ENCODE data around the gene ATP5F1B.
"Not testable (repeated sequence)": the region's sequence is repeated elsewhere in the genome, so short reads cannot be mapped to it uniquely, and the experiment has no call there.

Gene ATP5F1B

DNA sequence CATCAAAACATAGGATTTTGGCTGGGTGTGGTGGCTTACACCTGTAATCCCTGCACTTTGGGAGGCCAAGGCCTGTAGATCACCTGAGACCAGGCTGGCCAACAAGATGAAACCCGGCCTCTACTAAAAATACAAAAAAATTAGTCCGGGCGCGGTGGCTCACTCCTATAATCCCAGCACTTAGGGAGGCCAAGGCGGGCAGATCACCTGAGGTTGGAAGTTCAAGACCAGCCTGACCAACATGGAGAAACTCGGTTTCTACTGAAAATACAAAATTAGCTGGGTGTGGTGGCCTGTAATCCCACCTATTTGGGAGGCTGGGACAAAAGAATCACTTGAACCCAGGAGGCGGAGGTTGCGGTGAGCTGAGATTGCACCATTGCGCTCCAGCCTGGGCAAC is 2.2 kb upstream of the ATP5F1B start:
- DNase-seq (ENCODE audit: low read depth in 2 of 2), result not testable (repeated sequence)

DNA sequence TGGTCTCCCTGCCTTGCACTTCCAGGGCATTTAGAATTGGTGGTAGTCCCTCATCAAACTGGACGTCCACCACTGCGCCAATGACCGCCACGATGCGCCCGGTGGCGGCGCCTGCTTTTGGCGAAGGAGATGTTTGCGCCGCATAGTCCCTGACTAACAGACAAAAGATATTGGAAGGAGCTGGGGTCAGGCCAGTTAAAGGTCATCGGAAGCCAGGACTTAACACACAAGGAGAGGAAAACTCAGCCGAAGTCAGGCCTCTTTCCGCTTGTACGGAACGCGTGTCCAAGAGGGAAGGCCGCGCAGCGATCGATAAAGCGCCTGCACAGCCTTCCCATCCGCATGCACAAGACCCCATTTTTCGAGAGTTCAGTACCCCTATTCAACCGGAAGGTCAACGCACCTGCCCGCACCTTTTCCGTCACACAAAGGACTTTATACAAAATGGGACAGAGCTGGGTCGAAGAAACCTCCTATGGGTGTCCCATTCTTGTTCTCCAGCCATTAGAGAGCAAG is 525 bp downstream of the ATP5F1B start:
- no peak for DNase-seq (ENCODE audit: low read depth in 2 of 2)

DNA sequence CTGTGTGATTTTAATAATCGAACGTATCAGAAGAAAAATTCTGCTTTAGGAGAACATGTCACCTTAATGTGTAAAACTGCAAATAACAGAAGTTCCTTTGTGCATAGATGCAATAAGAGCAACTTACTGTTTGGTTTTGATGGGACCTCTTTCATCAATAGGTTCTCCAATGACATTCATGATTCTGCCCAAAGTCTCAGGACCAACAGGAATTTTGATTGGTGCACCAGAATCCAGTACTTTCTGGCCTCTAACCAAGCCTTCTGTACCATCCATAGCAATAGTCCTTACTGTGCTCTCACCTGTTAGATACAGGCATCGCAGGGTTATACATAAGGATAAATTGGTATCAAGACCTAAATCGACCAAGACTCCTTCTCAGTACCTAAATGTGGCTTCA is 1.1 kb downstream of the ATP5F1B start:
- DNase-seq (ENCODE audit: low read depth in 2 of 2), result no peak

DNA sequence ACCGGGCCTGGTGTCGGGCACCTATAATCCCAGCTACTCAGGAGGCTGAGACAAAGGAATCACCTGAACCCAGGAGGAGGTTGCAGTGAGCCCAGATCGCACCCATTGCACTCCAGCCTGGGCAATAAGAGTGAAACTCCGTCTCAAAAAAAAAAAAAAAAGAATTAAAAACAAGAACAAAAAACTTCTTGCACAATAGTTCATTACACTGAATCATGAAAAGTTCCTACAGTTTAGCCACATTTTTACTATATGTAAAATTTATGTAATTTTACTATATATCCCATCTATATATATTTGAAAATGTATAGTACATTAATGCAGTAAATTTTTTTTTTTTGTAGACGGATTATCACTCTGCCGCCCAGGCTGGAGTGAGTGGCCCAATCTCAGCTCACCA is 4.6 kb downstream of the ATP5F1B start:
- no peak for DNase-seq (ENCODE audit: low read depth in 2 of 2)

DNA sequence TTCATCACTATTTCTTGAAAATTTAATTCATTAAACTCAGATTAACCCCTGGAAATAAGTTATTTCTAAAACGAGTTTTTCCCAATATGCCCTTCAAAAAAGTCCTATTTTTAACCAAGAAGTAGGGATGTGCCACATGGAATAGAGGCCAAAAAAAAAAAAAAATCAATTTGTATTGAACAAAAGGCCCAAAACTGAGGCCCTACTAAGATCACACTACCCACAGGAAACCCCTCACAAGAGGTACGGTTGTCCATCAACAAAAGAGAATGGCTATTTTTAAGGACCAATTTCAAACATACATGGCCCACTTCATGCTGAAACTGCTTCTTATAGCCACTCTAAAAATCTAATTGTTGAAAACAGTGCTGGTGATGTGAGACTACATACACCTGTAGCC is 8.2 kb downstream of the ATP5F1B start:
- no peak for DNase-seq (ENCODE audit: low read depth in 2 of 2)

DNA sequence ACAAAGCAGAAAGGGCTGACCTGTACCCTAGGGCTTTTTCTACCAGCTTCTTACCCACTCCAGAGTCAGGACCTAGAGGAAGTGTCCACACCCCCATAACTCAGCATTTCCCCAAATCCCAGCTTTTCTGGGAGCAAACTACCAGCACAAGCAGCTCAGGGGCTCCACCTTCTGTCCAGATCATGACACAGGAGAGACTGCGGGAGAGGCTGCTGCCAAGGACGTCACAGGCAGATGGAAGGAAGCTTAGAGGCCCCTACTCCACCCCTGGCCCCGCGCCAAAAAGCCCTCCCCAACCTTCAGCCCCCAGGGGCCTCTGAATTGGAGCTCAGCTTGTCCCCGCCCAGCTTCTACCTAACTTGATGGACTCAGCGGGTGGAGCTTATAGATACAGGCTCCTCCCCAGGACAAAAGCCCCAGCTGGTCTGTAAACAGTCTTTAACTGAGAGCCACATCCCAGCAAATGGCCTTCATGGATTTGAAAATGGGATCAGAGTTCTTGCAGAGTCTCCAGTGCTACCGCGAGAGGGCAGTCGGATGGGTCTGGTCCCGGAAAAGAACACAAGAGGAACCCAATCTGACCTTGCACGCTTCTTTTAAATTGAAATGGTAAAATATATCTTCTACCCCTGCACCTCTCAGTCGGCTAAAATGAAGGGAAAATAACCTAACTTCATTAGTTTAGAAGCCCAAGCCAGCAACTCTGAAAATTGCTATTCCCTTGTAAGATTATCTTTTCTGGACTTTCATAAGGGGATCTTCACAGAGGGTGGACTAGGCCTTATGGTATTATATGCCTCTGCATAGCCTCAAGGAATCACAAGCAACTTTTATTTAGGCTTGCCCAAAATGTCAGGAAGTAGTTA is 8.9 kb downstream of the ATP5F1B start:
- peak; percentile 86 to 91 for DNase-seq (ENCODE audit: low read depth in 2 of 2)

DNA sequence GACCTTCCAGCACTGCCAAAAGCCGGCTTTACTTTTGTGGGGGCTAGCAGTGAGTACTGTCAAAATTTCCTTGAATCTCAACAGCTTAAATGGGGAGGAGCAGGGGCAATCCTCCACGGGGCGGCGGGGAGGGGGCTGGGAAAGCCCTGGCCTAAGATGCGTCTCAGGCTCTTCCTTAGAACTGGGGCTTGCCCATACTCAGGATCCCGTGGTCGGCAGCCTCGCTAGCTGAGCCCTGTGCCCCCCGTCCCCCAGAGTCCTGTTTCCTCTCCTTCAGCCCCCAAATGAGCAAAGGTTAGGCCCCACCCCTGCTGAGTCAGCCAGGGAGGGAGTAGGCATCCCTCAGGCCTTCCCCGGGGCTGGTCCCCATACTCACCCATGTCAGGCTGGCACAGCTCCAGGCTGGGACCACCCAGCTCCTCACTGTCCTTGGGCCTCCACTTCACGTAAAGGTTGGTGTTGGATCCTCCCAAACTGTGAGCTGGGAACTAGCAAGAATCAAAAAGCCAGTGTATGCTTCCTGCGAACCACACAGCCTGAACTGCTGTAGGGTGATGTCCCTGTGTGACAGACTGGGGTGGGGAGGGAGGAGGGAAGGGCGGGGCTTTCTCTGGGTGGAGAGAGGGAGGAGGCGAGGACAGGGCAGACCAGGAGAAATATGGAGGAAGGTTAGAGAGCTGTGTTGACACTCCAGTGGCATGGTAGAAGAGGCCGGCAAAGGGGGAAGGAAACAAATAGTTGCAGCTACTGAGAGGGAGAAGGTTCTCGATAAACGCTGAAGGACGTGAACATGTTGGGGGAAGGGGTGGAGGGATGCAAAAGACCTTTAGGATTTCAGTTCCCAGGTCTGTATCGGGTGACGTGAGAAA is 9.7 kb downstream of the ATP5F1B start:
- peak; percentile 78 to 88 for DNase-seq (ENCODE audit: low read depth in 2 of 2)

DNA sequence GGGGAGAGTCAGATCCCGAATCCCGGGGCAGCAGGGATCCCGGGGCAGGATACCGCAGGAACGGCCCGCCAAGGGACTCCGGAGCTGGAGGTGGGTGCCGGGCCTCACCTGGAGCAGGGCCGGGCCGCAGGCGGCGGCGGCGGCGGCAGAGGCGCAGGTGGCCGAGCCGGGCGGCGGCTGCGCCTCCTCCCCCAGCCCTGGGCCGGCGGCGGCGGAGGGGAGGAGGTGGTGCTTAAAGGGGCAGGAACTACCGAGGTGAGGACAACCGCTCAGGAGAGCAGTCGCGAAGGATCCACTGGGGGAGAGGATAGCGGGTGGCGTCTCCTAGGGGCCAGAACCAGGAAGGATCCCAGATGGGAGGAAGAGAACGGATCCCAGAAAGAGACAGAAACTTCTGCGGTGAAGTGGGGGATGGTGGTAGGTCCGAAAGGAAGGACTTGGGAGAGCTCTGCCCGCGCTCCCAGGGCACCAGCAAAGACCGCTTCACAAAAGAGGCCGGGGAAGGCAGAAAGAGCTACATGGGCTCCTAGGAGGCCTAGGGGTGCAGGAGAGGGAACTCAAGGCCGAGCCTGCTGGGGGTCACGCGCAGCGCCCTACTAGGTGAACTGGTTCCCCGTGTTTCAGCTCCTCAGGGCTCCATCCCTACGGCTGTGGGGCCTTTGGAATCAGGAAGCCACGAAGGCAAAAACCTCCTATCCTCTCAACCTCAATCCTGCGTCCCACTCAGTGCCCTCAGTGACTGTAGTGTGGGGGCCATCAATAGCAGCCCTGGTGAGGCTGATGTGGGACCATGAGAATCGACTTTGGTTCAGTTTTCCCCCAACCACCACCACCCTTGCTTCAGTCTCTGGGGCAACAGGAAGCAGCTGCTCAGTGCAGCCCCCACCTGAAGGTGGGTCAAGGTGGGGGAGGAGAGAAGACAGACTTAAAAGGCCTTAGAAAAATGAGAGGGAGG is 10.7 kb downstream of the ATP5F1B start:
- DNase-seq (ENCODE audit: low read depth in 2 of 2), result peak; percentile 57 to 67

DNA sequence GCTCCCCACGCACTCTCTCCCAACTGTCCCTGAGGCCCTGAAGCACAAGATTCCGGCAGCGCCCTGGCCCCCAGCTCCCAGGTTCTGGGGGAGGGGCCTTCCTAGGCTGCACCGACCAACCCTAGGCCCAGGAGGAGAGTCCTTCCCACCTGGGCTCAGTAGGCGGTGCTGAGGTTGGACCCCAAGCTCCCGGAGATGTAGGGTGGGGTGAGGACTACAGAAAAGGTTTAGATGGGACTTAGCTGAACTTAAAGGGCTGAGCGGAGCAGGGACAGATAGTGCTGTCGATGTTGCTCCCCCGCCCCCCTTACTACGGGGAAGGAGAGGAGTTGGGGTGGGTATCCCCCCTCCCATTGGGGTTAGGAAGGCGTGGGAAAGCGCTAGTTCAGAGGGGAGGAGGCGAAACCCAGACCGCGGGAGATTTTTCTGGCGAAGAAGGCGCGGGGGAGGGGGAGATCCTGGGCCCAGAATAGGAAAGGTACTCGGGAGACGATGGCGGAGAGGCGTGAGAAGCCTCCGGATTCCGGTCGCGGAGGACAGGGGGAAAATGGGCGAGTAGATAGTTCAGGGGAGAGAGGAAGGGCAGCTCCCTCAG is 11.4 kb downstream of the ATP5F1B start:
- DNase-seq (ENCODE audit: low read depth in 2 of 2), result no peak

DNA sequence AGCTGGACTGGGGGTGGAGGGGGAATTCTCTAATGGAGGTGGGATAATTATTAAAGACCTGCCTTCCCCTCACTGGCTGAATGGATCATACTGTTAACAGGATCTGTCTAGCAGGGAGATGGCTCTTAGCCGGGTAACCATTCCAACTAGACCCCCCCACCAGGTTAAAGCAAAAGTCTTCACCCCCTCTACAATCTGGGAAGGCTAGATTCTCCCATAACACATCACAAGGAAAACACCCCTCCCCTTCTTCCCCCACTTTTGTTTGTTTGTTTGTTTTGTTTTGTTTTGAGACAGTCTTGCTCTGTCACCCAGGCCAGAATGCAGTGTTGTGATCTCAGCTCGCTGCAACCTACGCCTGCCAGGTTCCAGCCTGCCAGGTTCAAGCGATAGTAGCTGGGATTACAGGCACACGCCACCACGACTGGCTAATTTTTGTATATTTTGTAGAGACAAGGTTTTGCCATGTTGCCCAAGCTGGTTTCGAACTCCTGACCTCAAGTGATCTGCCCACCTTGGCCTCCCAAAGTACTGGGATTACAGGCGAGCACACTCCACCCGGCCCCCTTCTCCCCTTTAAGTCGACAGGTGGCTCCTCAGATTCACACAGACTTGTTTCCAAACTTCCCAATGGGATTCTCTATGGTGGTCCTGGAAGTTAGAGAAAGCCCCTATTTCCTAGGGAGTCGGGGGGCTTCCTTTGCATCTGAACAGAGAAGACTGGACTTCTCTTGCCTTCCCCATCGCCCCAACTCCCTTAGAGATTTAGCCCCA is 12.1 kb downstream of the ATP5F1B start:
- DNase-seq (ENCODE audit: low read depth in 2 of 2), result no peak

DNA sequence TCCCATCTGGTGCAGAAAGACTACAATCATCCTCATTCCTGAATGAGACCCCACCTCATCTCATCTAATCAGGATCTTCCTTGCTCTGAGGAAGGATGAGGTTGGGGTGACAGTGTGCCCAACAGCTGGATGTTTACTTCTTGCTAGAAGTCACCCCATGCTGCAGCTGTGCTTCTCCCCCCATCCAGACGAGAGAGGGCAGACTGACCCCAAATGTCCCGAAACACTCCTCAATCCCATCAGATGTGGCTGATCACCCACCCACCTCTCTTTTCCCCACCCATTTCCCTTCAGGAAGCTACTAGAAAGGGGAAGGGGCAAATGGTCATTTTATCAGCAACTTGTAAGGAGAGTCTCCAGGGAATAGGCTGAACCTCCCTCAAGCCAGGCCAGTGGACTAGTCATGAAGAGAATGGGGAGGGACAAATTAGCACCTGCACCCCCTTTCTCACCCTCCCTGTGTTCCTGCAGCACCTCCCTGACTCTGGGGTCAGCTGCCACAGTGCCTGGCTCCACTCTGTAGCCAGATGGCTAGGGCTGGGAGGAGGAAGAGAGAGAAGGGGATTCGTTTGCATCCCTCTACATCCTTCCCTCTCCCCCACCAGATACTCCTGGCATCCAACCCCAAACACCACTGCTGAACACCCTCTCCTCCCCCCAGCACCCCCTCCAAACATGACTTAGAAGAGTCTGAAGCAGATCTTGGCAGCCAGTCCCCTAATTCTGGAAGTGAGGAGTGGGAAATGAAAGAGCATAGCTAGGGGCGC is 12.9 kb downstream of the ATP5F1B start:
- no peak for DNase-seq (ENCODE audit: low read depth in 2 of 2)

DNA sequence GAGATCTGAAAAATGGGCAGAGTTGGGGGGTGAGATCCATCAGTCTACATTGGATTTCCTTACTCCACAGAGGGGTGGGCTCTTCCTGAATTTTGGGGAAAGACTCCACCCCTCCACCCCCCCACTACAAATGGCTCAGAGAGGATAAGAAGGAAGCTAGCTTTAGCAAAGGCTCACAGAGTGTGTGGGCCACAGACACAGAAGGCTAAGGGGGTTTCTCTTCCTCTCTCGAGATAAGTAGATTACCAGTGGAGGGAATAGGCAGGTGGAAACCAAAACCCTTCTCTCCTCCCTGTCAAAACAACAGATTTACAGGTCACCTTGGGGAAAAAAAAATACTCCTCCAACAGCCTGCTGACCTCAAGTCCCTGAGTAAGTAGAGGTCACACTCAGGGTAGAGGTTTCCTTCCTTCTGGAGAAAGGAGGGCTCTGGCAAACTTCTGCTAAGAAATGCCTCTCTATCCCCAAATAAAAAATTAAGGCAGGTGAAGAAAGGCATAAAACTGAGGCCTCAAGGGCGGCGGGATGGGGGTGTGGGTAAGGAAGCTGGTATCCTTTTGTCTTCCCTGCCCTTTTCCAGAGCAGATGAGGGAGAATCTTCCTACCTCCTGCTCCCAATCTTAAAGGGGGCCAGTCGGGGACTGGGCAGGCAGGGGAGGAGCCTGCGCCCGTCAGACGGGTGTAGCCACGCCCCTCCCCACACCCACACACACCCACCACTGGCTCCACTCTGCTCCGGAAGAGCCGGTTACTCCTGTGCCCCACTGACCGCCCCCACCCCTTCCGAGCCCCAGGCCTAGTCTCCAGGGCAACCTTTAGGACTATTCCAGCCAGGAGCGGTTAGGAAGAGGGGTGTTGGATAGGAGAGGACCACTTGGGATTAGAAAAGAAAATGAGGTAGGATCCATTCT is 13.7 kb downstream of the ATP5F1B start:
- DNase-seq (ENCODE audit: low read depth in 2 of 2), result peak in 1 of 2 donors; percentile 32

DNA sequence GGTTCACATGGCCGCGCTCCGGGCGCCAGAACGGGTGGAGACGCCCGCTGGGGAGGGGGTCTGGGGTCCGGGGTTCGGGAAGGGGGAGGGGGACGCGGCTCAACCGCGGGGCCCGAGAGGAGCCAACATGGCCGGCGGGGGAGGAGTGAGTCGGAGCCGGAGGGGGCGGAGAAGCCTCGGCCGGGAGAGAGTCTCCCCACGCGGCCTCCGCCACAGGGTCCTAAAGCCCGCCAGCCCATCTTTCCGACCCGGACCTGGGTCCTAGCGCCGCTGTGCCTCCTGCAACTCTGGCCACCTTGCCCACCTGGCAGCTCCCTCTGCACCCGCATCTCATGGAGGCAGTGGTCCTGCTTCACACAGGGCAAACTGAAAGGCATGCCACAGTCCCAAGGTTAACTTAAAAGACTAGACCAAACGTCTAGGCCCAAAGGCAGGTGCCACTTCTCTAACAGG is 15.6 kb downstream of the ATP5F1B start, which contains the start of gene BAZ2A:
Gene BAZ2A, minus strand, starts transcription at position 147 of the 453 bp plus-strand sequence. CDS start 12,796 bp downstream, outside the sequence.
- peak; percentile 83 to 84 for DNase-seq (ENCODE audit: low read depth in 2 of 2)

DNA sequence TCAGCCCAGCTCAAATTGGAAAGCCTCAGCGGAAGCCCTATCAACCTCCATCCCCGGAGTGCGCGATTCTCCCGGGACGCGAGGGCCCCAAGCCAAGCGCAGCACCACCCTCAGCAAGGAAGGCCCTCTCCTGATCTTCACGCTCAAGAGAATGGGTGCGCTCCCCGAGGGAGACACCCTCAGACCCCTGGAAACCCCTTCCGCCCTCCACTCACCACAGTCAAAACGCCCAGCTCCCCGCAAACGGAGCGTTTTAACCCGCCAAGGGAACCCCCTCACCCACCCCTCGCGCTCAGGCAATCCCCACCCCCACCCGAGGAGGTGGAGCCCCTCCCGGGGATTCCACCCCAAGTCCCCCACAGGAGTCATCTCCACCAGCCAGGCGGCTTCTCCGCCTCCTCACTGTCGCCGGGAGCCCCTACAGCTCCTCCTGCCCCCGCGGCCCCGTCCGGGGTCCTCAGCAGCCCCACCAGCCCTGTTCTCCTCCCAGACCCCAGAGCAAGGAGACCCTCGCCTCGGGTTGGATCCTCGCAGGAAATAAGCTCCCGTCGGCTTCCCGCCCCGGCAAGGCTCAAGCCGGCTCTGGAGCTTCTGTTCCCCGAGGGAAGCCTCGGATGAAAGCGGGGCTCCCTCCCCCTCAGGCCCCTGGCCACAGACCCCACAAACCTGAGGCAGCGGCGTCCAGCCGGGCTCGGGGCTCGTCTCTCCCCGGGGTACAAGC is 16.2 kb downstream of the ATP5F1B start:
- peak; percentile 19 to 35 for DNase-seq (ENCODE audit: low read depth in 2 of 2)

DNA sequence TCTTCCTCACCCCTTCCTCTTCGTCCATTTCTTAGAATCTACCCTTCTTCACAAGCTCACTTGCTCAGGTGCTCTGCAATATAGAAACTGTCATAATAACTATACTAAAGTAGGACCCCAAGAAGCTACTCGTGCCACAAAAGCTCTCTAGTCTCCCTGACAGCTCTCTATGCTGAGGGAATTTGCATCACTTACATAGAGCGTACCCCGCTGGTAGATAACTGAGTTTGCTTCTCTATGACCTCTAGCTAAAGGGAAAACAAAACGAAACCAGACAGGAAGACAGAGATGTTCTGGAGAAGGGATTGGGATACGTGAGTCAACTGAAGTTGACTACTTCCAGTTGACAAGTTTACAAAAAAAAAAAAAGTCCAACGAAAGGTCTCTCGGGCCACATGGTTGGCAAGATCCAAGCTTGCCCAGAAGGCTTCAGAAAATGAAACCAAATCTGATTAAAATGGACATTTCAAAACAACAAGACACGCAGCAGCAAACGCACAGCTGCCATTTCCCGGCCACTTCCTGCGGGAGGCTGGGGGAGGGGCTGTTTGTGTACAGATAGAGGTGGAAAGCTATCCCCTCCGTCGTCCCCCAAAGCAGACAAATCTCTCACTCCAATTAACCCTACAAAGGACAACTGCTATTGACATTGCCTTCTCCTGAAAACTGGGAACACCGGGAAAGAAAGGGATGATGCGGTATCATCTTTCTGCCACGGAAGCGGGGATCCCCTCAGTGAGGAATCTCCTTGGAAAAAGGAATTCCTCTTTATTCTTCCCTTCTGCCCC is 16.9 kb downstream of the ATP5F1B start:
- peak; percentile 43 to 48 for DNase-seq (ENCODE audit: low read depth in 2 of 2)

DNA sequence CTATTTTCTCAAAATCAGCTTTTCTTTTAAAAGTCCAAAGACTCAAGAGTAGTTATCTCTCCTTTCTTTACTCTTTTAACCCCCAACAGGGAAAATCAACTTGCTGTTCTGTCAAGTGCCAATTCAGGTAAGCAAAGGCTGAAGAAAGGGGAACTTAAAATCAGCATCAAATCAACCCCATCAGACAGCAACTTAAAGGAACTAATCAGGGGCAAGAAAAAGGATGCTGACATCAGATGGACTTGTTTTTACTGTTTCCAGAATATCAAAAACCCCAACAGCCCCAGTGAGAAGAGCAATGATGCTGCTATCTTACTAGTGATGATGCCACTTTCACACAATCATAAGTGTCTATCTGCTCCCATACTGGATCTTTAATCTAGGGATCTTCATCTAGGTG is 19.1 kb downstream of the ATP5F1B start:
- DNase-seq (ENCODE audit: low read depth in 2 of 2), result no peak

DNA sequence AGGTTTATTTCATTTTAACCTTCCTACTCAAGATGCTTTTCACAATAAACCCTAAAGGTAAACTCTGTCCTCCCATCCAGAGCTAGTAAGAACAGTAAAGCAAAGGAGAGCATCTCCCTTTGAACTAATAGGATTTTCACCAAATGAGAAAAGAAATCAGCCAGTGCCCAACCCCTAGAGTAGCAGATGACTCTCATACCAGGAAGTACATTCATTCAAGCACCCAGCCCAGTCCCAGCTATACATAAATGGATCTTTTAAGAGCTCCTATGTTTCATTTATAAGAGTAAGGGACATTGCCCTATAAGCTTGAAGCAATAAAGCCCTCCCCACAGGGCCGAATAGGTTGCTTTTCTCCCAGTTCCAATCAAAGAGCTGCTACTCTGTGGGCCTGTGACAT is 23.2 kb downstream of the ATP5F1B start:
- DNase-seq (ENCODE audit: low read depth in 2 of 2), result no peak
